Non-pigmented ciliary epithelial cell (primary cell): ENCODE data around the gene CDC25C.

Source experiments
- DNase-seq: peaks from one replicate; pipeline ENCODE4 v3.0.0-alpha.2; 2010; ENCODE audit warnings: low read depth

Gene CDC25C

GRCh38 chr5:138331449-138332368 is at the start of gene CDC25C:
CDC25C (minus strand) TSS chr5:138331804; CDS start chr5:138331180, 624 bp downstream.
- peak; percentile 98 for DNase-seq

- DNase-seq, result no peak
These were observed 41.0 kb upstream of the CDC25C start for GRCh38 chr5:138372653-138373052.

- DNase-seq, result no peak
These were observed 40.6 kb upstream of the CDC25C start for GRCh38 chr5:138372225-138372624.

- DNase-seq, result no peak
These were observed 39.9 kb upstream of the CDC25C start for GRCh38 chr5:138371454-138371853.

- no peak for DNase-seq
These were observed 38.9 kb upstream of the CDC25C start for GRCh38 chr5:138370537-138370936.

GRCh38 chr5:138369706-138370105 is 38.1 kb upstream of the CDC25C start:
- no peak for DNase-seq

- no peak for DNase-seq
These were observed 37.7 kb upstream of the CDC25C start for GRCh38 chr5:138369261-138369660.

- no peak for DNase-seq
These were observed 35.2 kb upstream of the CDC25C start for GRCh38 chr5:138366632-138367382.

- DNase-seq, result no peak
These were observed 33.0 kb upstream of the CDC25C start for GRCh38 chr5:138364576-138364975.

- DNase-seq, result no peak
These were observed 29.4 kb upstream of the CDC25C start for GRCh38 chr5:138360941-138361452.

- no peak for DNase-seq
These were observed 28.0 kb upstream of the CDC25C start for GRCh38 chr5:138359621-138360020.

GRCh38 chr5:138354926-138355378 is 23.3 kb upstream of the CDC25C start:
- DNase-seq, result peak; percentile 74

- DNase-seq, result no peak
These were observed 22.8 kb upstream of the CDC25C start for GRCh38 chr5:138354387-138354786.

- DNase-seq, result no peak
These were observed 22.0 kb upstream of the CDC25C start for GRCh38 chr5:138353560-138354080.

- no peak for DNase-seq
These were observed 21.3 kb upstream of the CDC25C start for GRCh38 chr5:138352722-138353559.

GRCh38 chr5:138352071-138352721 is 20.6 kb upstream of the CDC25C start, which contains the start of gene KDM3B:
KDM3B (plus strand) TSS chr5:138352685; CDS start chr5:138352796, 111 bp downstream.
- no peak for DNase-seq

- no peak for DNase-seq
These were observed 19.9 kb upstream of the CDC25C start for GRCh38 chr5:138351517-138351916.

- DNase-seq, result no peak
These were observed 19.5 kb upstream of the CDC25C start for GRCh38 chr5:138351056-138351455.

- DNase-seq, result no peak
These were observed 18.9 kb upstream of the CDC25C start for GRCh38 chr5:138350563-138350890.

- DNase-seq, result no peak
These were observed 18.4 kb upstream of the CDC25C start for GRCh38 chr5:138349852-138350562.
